Heart right ventricle (tissue), 16 donors: ENCODE measurements around the gene ADGRD2. TPM values are rescaled to one million over a fixed set of nuclear protein-coding genes. Genes with fewer than 3 reads are reported as not detected.
A peak's percentile ranks its signal among the peaks of the same experiment; 100 is the strongest.

ENCODE experiments used
- ATAC-seq, 8 donors: fragments of 200-7000 bp; cut with Tn5 transposase; one replicate each; pipeline ENCODE4 v1.9.1; 2020; ENCODE audit warnings: mild to moderate bottlenecking in 8 of 8, moderate library complexity in 8 of 8, moderate number of reproducible peaks in 1 of 8
- DNase-seq, 2 donors: peaks; one replicate each; pipeline ENCODE4 v3.0.0-alpha.2; 2020
- H3K27ac ChIP-seq, 10 donors: fragments of 200-600 bp; sonication (generic) in 2 of 10; one replicate each; pipeline versions ENCODE4 v1.5.0 to v1.8.0; 2020 to 2022; ENCODE audit warnings: mild to moderate bottlenecking in 3 of 10
- H3K27me3 ChIP-seq, 7 donors: fragments of 200-600 bp; one replicate each; pipeline ENCODE4 v1.8.0; 2021 to 2022; ENCODE audit warnings: mild to moderate bottlenecking in 2 of 7
- H3K36me3 ChIP-seq, 9 donors: fragments of 200-600 bp; sonication (generic) in 1 of 9; one replicate each; pipeline versions ENCODE4 v1.5.0 to v1.8.0; 2020 to 2022; ENCODE audit warnings: mild to moderate bottlenecking in 2 of 9
- H3K4me1 ChIP-seq, 9 donors: fragments of 200-600 bp; sonication (generic) in 1 of 9; one replicate each; pipeline versions ENCODE4 v1.5.0 to v1.8.0; 2020 to 2022; ENCODE audit warnings: mild to moderate bottlenecking in 4 of 9
- H3K4me3 ChIP-seq, 10 donors: fragments of 200-600 bp; sonication (generic) in 2 of 10; one replicate each; pipeline versions ENCODE4 v1.5.0 to v1.8.0; 2020 to 2022; ENCODE audit warnings: mild to moderate bottlenecking in 7 of 10, moderate library complexity in 2 of 10
- H3K9me3 ChIP-seq, 11 donors: fragments of 200-600 bp in 10 of 11; sonication (generic) in 2 of 11; one replicate each; pipeline versions ENCODE4 v1.5.0 to v1.8.0; 2013 to 2022; ENCODE audit warnings: mild to moderate bottlenecking in 2 of 11, control low read depth in 1 of 11, moderate library complexity in 1 of 11
- CTCF ChIP-seq, 9 donors: fragments of 200-600 bp; sonication (generic) in 2 of 9; IDR thresholded peaks; one replicate each; pipeline versions ENCODE4 v1.5.0 to v1.8.0; 2021 to 2022; ENCODE audit warnings: antibody characterized with exemption in 9 of 9, mild to moderate bottlenecking in 5 of 9, moderate library complexity in 1 of 9
- WGBS, 2 donors: extraction: QIAGEN DNeasy Blood & Tissue Kit; methylation state at CpG; one replicate each; pipeline ENCODE4 v1.1.7; 2013; ENCODE audit warnings: inconsistent platforms in 1 of 2; 5-methylcytosine and 5-hydroxymethylcytosine counted together
- intact Hi-C, 10 donors: fragments of 100-400 bp; cut with DNase I; formaldehyde crosslinking; loops; one replicate each; pipeline versions ENCODE4 v1.11.1 to v1.14.2; 2022
- polyA plus RNA-seq, 2 donors: library from polyadenylated mRNA; stranded (reverse); fragments of 200-250 nt; gene quantifications; one replicate each; pipeline ENCODE4 v1.2.3, GENCODE V29; 2013
- total RNA-seq, 10 donors: library from RNA; stranded (reverse); fragmentation: NEBNext Ultra II Directional in 3 of 10; extraction: Animal tissue kit (Norgen Biotek cat#: 25700) in 3 of 10; gene quantifications; one replicate each; pipeline versions ENCODE4 v1.2.1 to v1.2.4, GENCODE V29; 2021 to 2023
- donor health status: Arrhythmogenic right ventricular cardiomyopathy.
- donor health status: ischemic (EF 13 %, LVEDD 7.1; RV severe dilation, severe dysfunction).
- donor health status: healthy with polysubstance abuse.
- donor health status: DM: no; HTN: yes; CAD: no.
- donor health status: DM: no; HTN: no; CAD: no.
- donor health status: ischemic (EF 25% LVEDD 6.9; RV normal size, moderate dysfunction).
- donor health status: ischemic (EF 25% LVEDD 5.7; RV mildly dilated, moderate dysfunction).
- donor health status: healthy.
- donor health status: DM: yes; HTN: yes; CAD: no.
- donor health status: Ischemic cardiomyopathy.
- donor health status: ischemic (EF 35%, LVEDD 5.7; RV mildly dilated, moderate dysfunction).
- donor health status: nonischemic (EF 11% LVEDD 7.7; RV severe dilation, severe dysfunction).
- donor health status: DM: yes; HTN: yes; CAD: no.
- donor health status: PGD.
- donor health status: ischemic (EF 29% LVEDD 5.4; RV normal size, mild dysfunction).
- donor health status: nonischemic (EF 23%, LVEDD 6.1; RV moderate dilation, normal function).

The ADGRD2 gene
- total and polyA plus RNA-seq, 12 donors, result 0.03 to 0.68 TPM; not detected in 10

GRCh38 chr9:124472770-124473169 lies 22.5 kb downstream of the ADGRD2 start:
- ATAC-seq, result no peak
- Histone ChIP-seq H3K36me3 (no peaks in the 10 kb centered on the region), H3K27me3 (peaks cover 7 to 58% (median 39%) of the 10 kb centered on the region in 7 donors), H3K27ac (no peak overlapping the region), H3K9me3 (no peaks in the 10 kb centered on the region), H3K4me1 (peaks cover 0 to 7% (median 0%) of the 10 kb centered on the region in 9 donors), H3K4me3 (no peak overlapping the region)
- intact Hi-C loops, result no loop called here
- 62 to 74% methylated on average over 7 of the region's 7 CpGs for WGBS, 2 donors
- no peak for TF ChIP-seq CTCF (IDR thresholded peaks at IDR 0.05)
- DNase-seq, result no peak

- Histone ChIP-seq H3K4me3 (no peak overlapping the region), H3K27ac (no peak overlapping the region), H3K27me3 (peaks cover 9 to 63% (median 44%) of the 10 kb centered on the region in 7 donors), H3K36me3 (no peaks in the 10 kb centered on the region), H3K9me3 (no peaks in the 10 kb centered on the region), H3K4me1 (peaks cover 0 to 12% (median 4%) of the 10 kb centered on the region in 9 donors)
- ATAC-seq, result no peak
- intact Hi-C loops, result no loop called here
- peak in 1 of 2 donors; percentile 1 for DNase-seq
- no peak for TF ChIP-seq CTCF (IDR thresholded peaks at IDR 0.05)
- 73 to 79% methylated on average over 10 of the region's 10 CpGs for WGBS, 2 donors
These were observed 23.1 kb downstream of the ADGRD2 start for GRCh38 chr9:124473310-124473709.

GRCh38 chr9:124474151-124474550 lies 23.9 kb downstream of the ADGRD2 start:
- Histone ChIP-seq H3K9me3 (no peaks in the 10 kb centered on the region), H3K36me3 (no peaks in the 10 kb centered on the region), H3K27ac (no peak overlapping the region), H3K27me3 (peaks cover 14 to 71% (median 53%) of the 10 kb centered on the region in 7 donors), H3K4me1 (peaks cover 0 to 12% (median 4%) of the 10 kb centered on the region in 9 donors), H3K4me3 (no peak overlapping the region)
- no peak for DNase-seq
- ATAC-seq, result no peak
- intact Hi-C loops, result no loop called here
- TF ChIP-seq CTCF (IDR thresholded peaks at IDR 0.05), result no peak
- WGBS, 2 donors, result 88 to 90% methylated on average over 4 of the region's 4 CpGs

- intact Hi-C loops, result no loop called here
- DNase-seq (no peak), ATAC-seq (no peak)
- Histone ChIP-seq H3K4me3 (no peak overlapping the region), H3K36me3 (no peaks in the 10 kb centered on the region), H3K4me1 (peaks cover 0 to 12% (median 4%) of the 10 kb centered on the region in 9 donors), H3K27ac (no peak overlapping the region), H3K9me3 (no peaks in the 10 kb centered on the region), H3K27me3 (peaks cover 20 to 74% (median 58%) of the 10 kb centered on the region in 7 donors)
- 66 to 71% methylated on average over 21 of the region's 21 CpGs for WGBS, 2 donors
- no peak for TF ChIP-seq CTCF (IDR thresholded peaks at IDR 0.05)
These were observed 25.1 kb downstream of the ADGRD2 start for GRCh38 chr9:124475158-124475867.
